ENCODE measurements around the gene FAM3A. TPM values are rescaled to one million over a fixed set of nuclear protein-coding genes. Genes with fewer than 3 reads are reported as not detected.
A peak's percentile ranks its signal among the peaks of the same experiment; 100 is the strongest.

Gene FAM3A
- total RNA-seq, 4 donors from 2014 or later = 62.7 to 112 (median 72.5) TPM

GRCh38 chrX:154458954-154459778 lies 56.9 kb downstream of the FAM3A start:
- peak overlapping the region; percentile 65 to 91 (median 80) for H3K27ac ChIP-seq
- H3K9me3 ChIP-seq = no peaks in the 10 kb centered on the region
- H3K4me1 ChIP-seq = peaks cover 2 to 9% (median 6%) of the 10 kb centered on the region in 4 donors
- TF ChIP-seq CTCF (IDR thresholded peaks at IDR 0.05) (no peak), POLR2A (IDR thresholded peaks at IDR 0.05) (peak; percentile 18)
- DNase-seq = peak; percentile 53
- H3K36me3 ChIP-seq = no peaks in the 10 kb centered on the region
- H3K27me3 ChIP-seq = no peaks in the 10 kb centered on the region
- H3K4me3 ChIP-seq = peak overlapping the region; percentile 56 to 78 (median 62)
- WGBS, 2 donors (ENCODE audit: low coverage in 1 of 2) = 0 to 41% methylated on average over 1 to 8 of the region's 15 CpGs
- in situ Hi-C loops (cut with MboI; ENCODE audit: low pct_ligation_motif_present in 1 of 4, low pct_unique_long_range_greater_than_20kb in 1 of 4, low sequenced_read_pairs in 3 of 4) (no loop called here), intact Hi-C loops (cut with DNase I; ENCODE audit: low total_unique reads) (no loop called here)

- in situ Hi-C loops (cut with MboI; ENCODE audit: low pct_ligation_motif_present in 1 of 4, low pct_unique_long_range_greater_than_20kb in 1 of 4, low sequenced_read_pairs in 3 of 4) (no loop called here), intact Hi-C loops (cut with DNase I; ENCODE audit: low total_unique reads) (no loop called here)
- Histone ChIP-seq H3K9me3 (no peaks in the 10 kb centered on the region), H3K4me3 (peak within 1 kb of the TSS; percentile 56 to 78 (median 62)), H3K36me3 (no peaks in the 10 kb centered on the region), H3K27me3 (no peaks in the 10 kb centered on the region), H3K4me1 (peaks cover 2 to 9% (median 6%) of the 10 kb centered on the region in 4 donors), H3K27ac (peak within 1 kb of the TSS; percentile 65 to 91 (median 80))
- DNase-seq = peak; percentile 53
- WGBS, 2 donors (ENCODE audit: low coverage in 1 of 2) = 65% methylated on average over 69 of the region's 88 CpGs; no CpG with 5 or more reads in 1 of the 2 donors
- TF ChIP-seq POLR2AphosphoS5 (IDR thresholded peaks at IDR 0.05) (peak; percentile 14 to 23 (median 15)), CTCF (IDR thresholded peaks at IDR 0.05) (no peak)
Measured at GRCh38 chrX:154458116-154458953, 57.7 kb downstream of the FAM3A start, which contains the start of gene PLXNA3. TSS of gene PLXNA3 (plus strand) at chrX:154458281. CDS start at chrX:154460184, 1,903 bp downstream.

- H3K36me3 ChIP-seq = no peaks in the 10 kb centered on the region
- intact Hi-C loops (cut with DNase I; ENCODE audit: low total_unique reads) = no loop called here
- WGBS, 2 donors (ENCODE audit: low coverage in 1 of 2) = 0 to 39% methylated on average over 8 to 30 of the region's 65 CpGs
- H3K27ac ChIP-seq = peak overlapping the region; percentile 65 to 91 (median 80)
- no peaks in the 10 kb centered on the region for H3K9me3 ChIP-seq
- H3K4me1 ChIP-seq = peaks cover 2 to 9% (median 6%) of the 10 kb centered on the region in 4 donors
- in situ Hi-C loops (cut with MboI; ENCODE audit: low pct_ligation_motif_present in 1 of 4, low pct_unique_long_range_greater_than_20kb in 1 of 4, low sequenced_read_pairs in 3 of 4) = no loop called here
- H3K27me3 ChIP-seq = no peaks in the 10 kb centered on the region
- H3K4me3 ChIP-seq = peak overlapping the region; percentile 23 to 78 (median 62)
- peak; percentile 72 for DNase-seq
- TF ChIP-seq POLR2A (IDR thresholded peaks at IDR 0.05) (no peak), POLR2AphosphoS5 (IDR thresholded peaks at IDR 0.05) (no peak), CTCF (IDR thresholded peaks at IDR 0.05) (no peak), EP300 (IDR thresholded peaks at IDR 0.05; ENCODE audit: low read depth) (no peak)
Measured at GRCh38 chrX:154457491-154458115, 58.4 kb downstream of the FAM3A start.

Small RNAs within 50 kb of the gene (small RNA-seq; reads per million reads assigned to genes)
- gene RN7SL697P = 0 reads per million in 4 donors

Other genes starting within 250 kb of the FAM3A start
- not detected for gene TEX28, start 221.1 kb downstream of the FAM3A start, total RNA-seq
- gene TKTL1, start 220.4 kb downstream of the FAM3A start, total RNA-seq = not detected
- gene FLNA, start 141.6 kb downstream of the FAM3A start, total RNA-seq = 1,000 to 10,000 TPM in 2 of 4 donors, 100 to 1,000 TPM in 2; 632 to 3,163 (median 1,262) TPM
- 10 to 100 TPM; 27.3 to 89.8 (median 55.5) TPM for gene EMD, start 136.9 kb downstream of the FAM3A start, total RNA-seq
- 1,000 to 10,000 TPM; 1,352 to 4,861 (median 3,415) TPM for gene RPL10, start 117.9 kb downstream of the FAM3A start, total RNA-seq
- gene DNASE1L1, start 107.0 kb downstream of the FAM3A start, total RNA-seq = 100 to 1,000 TPM in 1 of 4 donors, 10 to 100 TPM in 3; 15.9 to 156 (median 36.9) TPM
- gene TAFAZZIN, start 104.7 kb downstream of the FAM3A start, total RNA-seq = 100 to 1,000 TPM in 2 of 4 donors, 10 to 100 TPM in 2; 46.7 to 495 (median 101) TPM
- gene ATP6AP1, start 87.6 kb downstream of the FAM3A start, total RNA-seq = 100 to 1,000 TPM in 1 of 4 donors, 10 to 100 TPM in 3; 26.5 to 118 (median 61.7) TPM
- gene GDI1, start 79.1 kb downstream of the FAM3A start, total RNA-seq = 100 to 1,000 TPM in 3 of 4 donors, 10 to 100 TPM in 1; 86.6 to 173 (median 119) TPM
- 100 to 1,000 TPM in 1 of 4 donors, 10 to 100 TPM in 3; 39.9 to 130 (median 52.0) TPM for gene FAM50A, start 72.1 kb downstream of the FAM3A start, total RNA-seq
- gene PLXNA3, start 58.0 kb downstream of the FAM3A start, total RNA-seq = 100 to 1,000 TPM in 1 of 4 donors, 10 to 100 TPM in 3; 17.3 to 128 (median 52.8) TPM
- 10 to 100 TPM in 2 of 4 donors, 1 to 10 TPM in 1, not detected in 1; 3.0 to 28.4 (median 23.3) TPM for gene LAGE3, start 37.0 kb downstream of the FAM3A start, total RNA-seq
- 10 to 100 TPM; 19.9 to 50.7 (median 42.7) TPM for gene UBL4A, start 29.6 kb downstream of the FAM3A start, total RNA-seq
- 100 to 1,000 TPM in 1 of 4 donors, 10 to 100 TPM in 3; 26.7 to 117 (median 34.4) TPM for gene SLC10A3, start 25.6 kb downstream of the FAM3A start, total RNA-seq
- gene G6PD, start 30.6 kb upstream of the FAM3A start, total RNA-seq = 10 to 100 TPM in 3 of 4 donors, 1 to 10 TPM in 1; 7.4 to 24.4 (median 19.3) TPM
- gene IKBKG, start 31.4 kb upstream of the FAM3A start, total RNA-seq = 10 to 100 TPM; 12.2 to 61.1 (median 25.1) TPM
- gene CTAG1A, start 68.9 kb upstream of the FAM3A start, total RNA-seq = not detected
- gene CTAG1B, start 103.0 kb upstream of the FAM3A start, total RNA-seq = not detected
- gene CTAG2, start 137.3 kb upstream of the FAM3A start, total RNA-seq = not detected
- 1 to 10 TPM in 3 of 4 donors, under 1 TPM in 1; 0.37 to 4.4 (median 3.0) TPM for gene GAB3, start 234.8 kb upstream of the FAM3A start, total RNA-seq
- 100 to 1,000 TPM in 1 of 4 donors, 10 to 100 TPM in 3; 12.7 to 134 (median 24.9) TPM for gene DKC1, start 246.6 kb upstream of the FAM3A start, total RNA-seq

All from transverse colon (tissue), 4 donors.